Astrocyte of the spinal cord (primary cell): ENCODE measurements around the gene MISP3.
"Not testable (repeated sequence)": the region's sequence is repeated elsewhere in the genome, so short reads cannot be mapped to it uniquely, and the experiment has no call there.

Experiments
- DNase-seq: peaks from one replicate; pipeline ENCODE4 v3.0.0; 2011; ENCODE audit warnings: low read depth, low spot score
- H3K4me3 ChIP-seq: 2 replicates; pipeline ENCODE4 v1.5.1; 2011; ENCODE audit warnings: low read depth, mild to moderate bottlenecking, low read length, moderate library complexity
- CTCF ChIP-seq: IDR thresholded peaks from 2 replicates; pipeline ENCODE4 v1.5.1; 2012; ENCODE audit warnings: low read depth, mild to moderate bottlenecking, low read length, inconsistent platforms
- in situ Hi-C: cut with HindIII; loops from 2 replicates; pipeline ENCODE4 v1.10.0; 2017; ENCODE audit warnings: low sequenced_read_pairs

MISP3 gene

DNA sequence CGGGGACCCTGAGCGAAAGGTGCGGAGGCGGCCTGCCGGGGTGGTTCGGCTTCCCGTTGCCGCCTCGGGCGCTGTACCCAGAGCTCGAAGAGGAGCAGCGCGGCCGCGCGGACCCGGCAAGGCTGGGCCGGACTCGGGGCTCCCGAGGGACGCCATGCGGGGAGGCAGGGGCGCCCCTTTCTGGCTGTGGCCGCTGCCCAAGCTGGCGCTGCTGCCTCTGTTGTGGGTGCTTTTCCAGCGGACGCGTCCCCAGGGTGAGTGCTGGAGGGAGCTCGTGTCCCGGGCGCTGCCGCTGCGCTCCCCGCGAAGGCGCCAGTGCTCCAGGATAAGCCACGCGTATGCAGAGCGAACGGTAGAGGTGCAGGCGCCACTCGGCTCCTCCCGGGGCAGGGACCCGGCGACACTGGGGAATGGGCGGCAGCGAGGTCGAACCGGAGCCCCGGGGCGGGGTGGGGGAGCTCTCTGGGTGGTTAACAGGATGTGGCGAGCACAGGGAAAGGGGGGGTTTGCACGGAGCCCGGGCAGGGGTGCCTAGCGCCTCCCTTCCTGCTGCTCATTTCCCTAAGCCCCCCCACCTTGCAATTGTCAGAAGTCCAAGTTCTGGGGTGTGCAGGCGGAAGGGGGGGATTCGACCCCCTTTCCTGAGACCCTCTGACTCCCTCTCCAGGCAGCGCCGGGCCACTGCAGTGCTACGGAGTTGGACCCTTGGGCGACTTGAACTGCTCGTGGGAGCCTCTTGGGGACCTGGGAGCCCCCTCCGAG, 40.7 kb upstream of the MISP3 start, which contains the start of gene IL27RA:
IL27RA (plus strand) TSS at position 44 of the 762 bp plus-strand sequence; CDS start at position 155, 111 bp downstream.
- in situ Hi-C loops: no loop called here
- TF ChIP-seq CTCF: peak; percentile 83
- peak; percentile 30 for DNase-seq
- peak within 1 kb of the TSS; percentile 56 for H3K4me3 ChIP-seq

DNA sequence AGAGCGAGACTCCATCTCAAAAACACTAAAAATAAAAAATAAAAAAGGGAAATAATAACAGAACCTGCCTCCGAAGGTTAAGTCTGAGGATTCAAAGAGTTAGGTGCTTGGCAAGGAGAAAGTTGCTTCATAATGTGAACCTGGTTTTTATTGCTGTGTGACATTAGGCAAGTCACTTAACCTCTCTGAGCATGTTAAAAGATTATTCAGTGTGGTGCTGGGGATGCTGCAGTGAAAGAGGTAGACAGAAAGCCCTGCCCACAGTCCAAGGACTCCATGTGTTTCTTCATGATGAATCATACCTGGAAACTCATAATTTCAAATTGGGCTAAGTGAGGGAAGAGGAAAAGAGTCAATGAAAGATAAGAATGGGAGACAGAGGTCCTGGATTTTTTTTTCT, 38.6 kb upstream of the MISP3 start:
- DNase-seq: no peak
- in situ Hi-C loops: no loop called here
- TF ChIP-seq CTCF: no peak
- H3K4me3 ChIP-seq: no peak overlapping the region

DNA sequence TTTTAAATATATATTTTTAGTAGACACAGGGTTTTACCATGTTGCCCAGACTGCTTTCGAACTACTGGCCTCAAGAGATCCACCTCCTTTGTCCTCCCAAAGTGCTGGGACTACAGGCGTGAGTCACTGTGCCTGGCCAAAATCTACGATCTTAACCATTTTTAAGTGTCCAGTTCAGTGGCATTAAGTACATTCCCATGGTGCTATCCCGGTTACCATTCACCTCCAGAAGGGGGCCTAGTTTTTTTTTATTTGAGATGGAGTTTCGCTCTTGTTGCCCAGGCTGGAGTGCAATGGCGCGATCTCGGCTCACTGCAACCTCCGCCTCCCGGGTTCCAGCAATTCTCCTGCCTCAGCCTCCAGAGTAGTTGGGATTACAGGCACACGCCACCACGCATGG, 37.4 kb upstream of the MISP3 start:
- peak; percentile 10 for TF ChIP-seq CTCF
- DNase-seq, in situ Hi-C loops, H3K4me3 ChIP-seq: not testable (repeated sequence)

GRCh38 chr19:14035706-14036105, 36.9 kb upstream of the MISP3 start:
- no peak for TF ChIP-seq CTCF
- H3K4me3 ChIP-seq: no peak overlapping the region
- in situ Hi-C loops: no loop called here
- DNase-seq: no peak

DNA sequence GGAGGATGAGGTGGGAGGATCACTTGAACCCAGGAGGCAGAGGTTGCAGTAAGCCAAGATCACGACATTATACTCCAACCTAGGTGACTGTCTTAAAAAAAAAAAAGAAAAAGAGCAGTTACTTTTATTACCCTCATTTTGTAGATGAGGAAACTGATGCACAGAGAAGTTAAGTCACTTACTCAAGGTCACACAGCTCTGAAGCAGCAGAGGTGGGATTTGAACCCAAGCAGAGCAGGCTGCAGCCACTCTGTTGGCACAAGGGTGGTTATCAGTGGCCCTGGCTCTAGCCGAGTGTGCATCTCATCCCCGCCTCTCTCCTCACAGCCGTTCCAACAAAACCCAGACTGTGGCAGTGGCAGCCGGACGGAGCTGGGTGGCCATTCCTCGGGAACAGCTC, 33.4 kb upstream of the MISP3 start:
- DNase-seq: no peak
- in situ Hi-C loops: no loop called here
- no peak overlapping the region for H3K4me3 ChIP-seq
- TF ChIP-seq CTCF: no peak

- peak; percentile 53 for DNase-seq
- H3K4me3 ChIP-seq, in situ Hi-C loops: not testable (repeated sequence)
- TF ChIP-seq CTCF: peak; percentile 59
Observed at GRCh38 chr19:14042659-14043608, 29.7 kb upstream of the MISP3 start.

DNA sequence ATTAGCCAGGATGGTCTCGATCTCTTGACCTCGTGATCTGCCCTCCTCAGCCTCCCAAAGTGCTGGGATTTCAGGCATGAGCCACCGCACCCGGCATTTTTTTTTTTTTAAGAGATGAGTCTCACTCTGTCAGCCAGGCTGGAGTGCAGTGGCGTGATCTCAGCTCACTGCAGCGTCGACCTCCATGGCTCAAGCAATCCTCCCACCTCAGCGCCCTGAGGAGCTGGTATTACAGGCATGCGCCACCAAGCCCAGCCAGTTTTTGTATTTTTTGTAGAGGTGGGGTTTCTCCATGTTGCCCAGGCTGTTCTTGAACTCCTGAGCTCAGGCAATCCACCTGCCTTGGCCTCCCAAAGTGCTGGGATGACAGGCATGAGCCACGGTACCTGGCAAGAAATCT, 24.7 kb upstream of the MISP3 start:
- H3K4me3 ChIP-seq, in situ Hi-C loops, DNase-seq: not testable (repeated sequence)
